K562 (cell line): ENCODE results near the gene ZNF547. TPM values are rescaled to one million over a fixed set of nuclear protein-coding genes. Genes with fewer than 3 reads are reported as not detected.

ENCODE experiments used
- ATAC-seq: fragments of 200-7000 bp; cut with Tn5 transposase; 3 replicates; pipeline ENCODE4 v1.9.1; 2020; ENCODE audit warnings: moderate library complexity
- BruUV-seq: library from RNA; stranded (reverse); fragments of 400-500 nt; replicated peaks from 2 replicates; lab custom pipeline; 2021; lab: Mats Ljungman, UMichigan
- CTCF ChIA-PET: fragments of 300-600 bp; formaldehyde crosslinking; extraction: SDS; loops from one replicate; lab custom pipeline; 2021; ENCODE audit warnings: low intra/inter-chr PET ratio; lab: Yijun Ruan, JAX
- POLR2A ChIA-PET: fragments of 300-600, 350-650 bp; sonication (Branson Sonifier 250); formaldehyde crosslinking; extraction: SDS; loops from one replicate; lab custom pipeline; 2021; ENCODE audit warnings: antibody characterized with exemption, inconsistent platforms; lab: Yijun Ruan, JAX
- DNase-seq, 4 experiments: peaks; one replicate each; pipeline versions ENCODE4 v3.0.0 to v3.0.0-alpha.2; 2011 to 2018; ENCODE audit warnings: low spot score in 3 of 4, mixed read lengths in 3 of 4; ENCODE audit errors: extremely low read depth in 1 of 4
- FAIRE-seq: peaks from 2 replicates; lab custom pipeline; 2011; peaks lifted over from hg19 to GRCh38; lab: Jason Lieb, UNC
- H2AFZ ChIP-seq: 2 replicates; pipeline ENCODE4 v1.6.0; 2011; ENCODE audit warnings: low read depth, low read length, control low read depth, inconsistent platforms
- H3K27ac ChIP-seq: fragments of 200-600 bp; 3 replicates; pipeline ENCODE4 v1.8.0; 2011; ENCODE audit warnings: low read depth, mild to moderate bottlenecking, control low read depth, inconsistent platforms, low read length, moderate library complexity, mixed read lengths; ENCODE audit errors: extremely low read depth
- H3K27me3 ChIP-seq, 2 experiments: fragments of 300-600 bp in 1 of 2; 2 replicates in 1 of 2; 3 replicates in 1 of 2; pipeline versions ENCODE4 v1.6.0 to v1.8.0; 2011; ENCODE audit warnings: inconsistent platforms in 2 of 2, low read length in 2 of 2, mild to moderate bottlenecking in 1 of 2, mixed read lengths in 1 of 2, moderate library complexity in 1 of 2; ENCODE audit not compliant: control insufficient read depth in 2 of 2, insufficient read depth in 2 of 2
- H3K36me3 ChIP-seq: fragments of 300-600 bp; 3 replicates; pipeline ENCODE4 v1.8.0; 2011; ENCODE audit warnings: mild to moderate bottlenecking, low read length, inconsistent platforms; ENCODE audit not compliant: control insufficient read depth, insufficient read depth
- H3K4me1 ChIP-seq, 2 experiments: fragments of 200-600 bp in 1 of 2; replicated peaks in 1 of 2; 2 replicates in 1 of 2; 3 replicates in 1 of 2; pipeline versions ENCODE4 v1.5.1 to v1.8.0; 2011; ENCODE audit warnings: inconsistent platforms in 2 of 2, low read length in 2 of 2, mild to moderate bottlenecking in 1 of 2, mixed read lengths in 1 of 2, moderate library complexity in 1 of 2; ENCODE audit not compliant: control insufficient read depth in 2 of 2, insufficient read depth in 2 of 2
- H3K4me2 ChIP-seq: 2 replicates; pipeline ENCODE4 v1.6.1; 2011; ENCODE audit warnings: low read length, control low read depth, inconsistent platforms, mixed read lengths; ENCODE audit not compliant: insufficient read depth
- H3K4me3 ChIP-seq: fragments of 200-600 bp; sonication (generic), shearing (Covaris generic); 2 replicates; pipeline ENCODE4 v1.5.1; 2016; ENCODE audit warnings: control low read depth, inconsistent platforms
- H3K79me2 ChIP-seq: fragments of 200-600 bp; 3 replicates; pipeline ENCODE4 v1.8.0; 2011; ENCODE audit warnings: low read length, inconsistent platforms; ENCODE audit not compliant: control insufficient read depth, insufficient read depth
- H3K9ac ChIP-seq, 2 experiments: 2 replicates each; pipeline versions ENCODE4 v1.6.0 to v1.6.1; 2011; ENCODE audit warnings: low read depth in 2 of 2, low read length in 2 of 2, control low read depth in 1 of 2, inconsistent platforms in 1 of 2, mild to moderate bottlenecking in 1 of 2, mixed read lengths in 1 of 2; ENCODE audit not compliant: insufficient read depth in 1 of 2
- H3K9me1 ChIP-seq: one replicate; pipeline ENCODE4 v1.6.0; 2011; ENCODE audit warnings: inconsistent platforms, mild to moderate bottlenecking, low read length, moderate library complexity; ENCODE audit not compliant: control insufficient read depth, insufficient read depth
- H3K9me3 ChIP-seq: replicated peaks from 2 replicates; pipeline ENCODE4 v1.5.1; 2011; ENCODE audit warnings: low read depth, low read length, inconsistent platforms; ENCODE audit not compliant: control insufficient read depth, insufficient read depth
- H4K20me1 ChIP-seq: replicated peaks from 2 replicates; pipeline ENCODE4 v1.6.1; 2011; ENCODE audit warnings: low read length, inconsistent platforms, mixed read lengths; ENCODE audit not compliant: control insufficient read depth, insufficient read depth
- HCFC1 ChIP-seq: IDR thresholded peaks from 2 replicates; pipeline ENCODE4 v1.6.1; 2012; ENCODE audit warnings: low read depth, low read length, improper control_type of control experiment
- RNF219 ChIP-seq: fragments of 250-450 bp; sonication (Bioruptor Pico); IDR thresholded peaks from 2 replicates; pipeline ENCODE4 v1.5.0; 2022; ENCODE audit warnings: mild to moderate bottlenecking
- ZNF75A ChIP-seq: fragments of 450-650 bp; formaldehyde crosslinking; IDR thresholded peaks from 2 replicates; pipeline ENCODE4 v1.4.0; 2020; ENCODE audit warnings: mild to moderate bottlenecking
- WGBS: fragments of 100-300 bp; shearing (Covaris generic); methylation state at CpG from one replicate; pipeline ENCODE4 v1.1.6; 2016; ENCODE audit warnings: low coverage, mixed read lengths; ENCODE audit not compliant: insufficient coverage; ENCODE audit errors: missing lambda C conversion rate; 5-methylcytosine and 5-hydroxymethylcytosine counted together
- in situ Hi-C: fragments of 300-500 bp; cut with MboI; formaldehyde crosslinking; loops from 4 replicates; pipeline ENCODE4 v1.15.0; 2018; ENCODE audit warnings: inconsistent platforms, mixed read lengths
- intact Hi-C: fragments of 100-400 bp; cut with micrococcal nuclease; formaldehyde crosslinking; loops from 2 replicates; pipeline ENCODE4 v1.14.2; 2022
- polyA plus RNA-seq, 8 experiments: library from polyadenylated mRNA; depleted of rRNA in 4 of 8; stranded (reverse) in 5 of 8; unstranded in 3 of 8; fragments of >200 nt; fragmentation: Nextera tagmentation in 2 of 8; fragmentation: Illumina TruSeq in 1 of 8; extraction: Ambion mirVana in 2 of 8; extraction: Trizol in 1 of 8; gene quantifications; 2 replicates each; pipeline versions ENCODE4 v1.2.1 to v1.2.3, GENCODE V29; 2011 to 2014; ENCODE audit warnings: inconsistent platforms in 1 of 8, missing spikeins in 1 of 8
- total RNA-seq, 7 experiments: library from RNA; depleted of rRNA in 6 of 7; stranded (reverse); fragments of >200 nt in 6 of 7; fragmentation: Illumina TruSeq in 2 of 7; extraction: Trizol in 2 of 7; gene quantifications; 2 replicates each; pipeline versions ENCODE4 v1.2.1 to v1.2.3, GENCODE V29; 2011 to 2021; ENCODE audit warnings: low replicate concordance in 1 of 7
- TF ChIP-seq, protein P1 (sequence below): fragments of 250-450 bp; sonication (Bioruptor Pico); IDR thresholded peaks from 2 replicates; pipeline ENCODE4 v1.8.0; 2021; ENCODE audit warnings: mild to moderate bottlenecking, moderate library complexity

Gene ZNF547
- total and polyA plus RNA-seq, 9 of the 15 experiments (the other 6 are each of a cell fraction or from before 2014, with no cell fraction given), result 0.03 to 0.96 (median 0.30) TPM

GRCh38 chr19:57395710-57396109 lies 32.4 kb downstream of the ZNF547 start (continued):
- TF ChIP-seq, protein P1, sequence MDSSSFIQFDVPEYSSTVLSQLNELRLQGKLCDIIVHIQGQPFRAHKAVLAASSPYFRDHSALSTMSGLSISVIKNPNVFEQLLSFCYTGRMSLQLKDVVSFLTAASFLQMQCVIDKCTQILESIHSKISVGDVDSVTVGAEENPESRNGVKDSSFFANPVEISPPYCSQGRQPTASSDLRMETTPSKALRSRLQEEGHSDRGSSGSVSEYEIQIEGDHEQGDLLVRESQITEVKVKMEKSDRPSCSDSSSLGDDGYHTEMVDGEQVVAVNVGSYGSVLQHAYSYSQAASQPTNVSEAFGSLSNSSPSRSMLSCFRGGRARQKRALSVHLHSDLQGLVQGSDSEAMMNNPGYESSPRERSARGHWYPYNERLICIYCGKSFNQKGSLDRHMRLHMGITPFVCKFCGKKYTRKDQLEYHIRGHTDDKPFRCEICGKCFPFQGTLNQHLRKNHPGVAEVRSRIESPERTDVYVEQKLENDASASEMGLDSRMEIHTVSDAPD (CRISPR knock-in tag), result no peak
- no peak for TF ChIP-seq HCFC1

GRCh38 chr19:57398868-57399267 lies 35.5 kb downstream of the ZNF547 start:
- WGBS, result 64% methylated on average over 5 of the region's 5 CpGs
- no TSS peak for BruUV-seq
- POLR2A ChIA-PET, result no interaction called here

More at GRCh38 chr19:57398868-57399267, 35.5 kb downstream of the ZNF547 start:
- CTCF ChIA-PET, result no interaction called here
- in situ Hi-C loops (no loop called here), intact Hi-C loops (no loop called here)
- Histone ChIP-seq H3K4me3 (no peak overlapping the region), H4K20me1 (no peaks in the 10 kb centered on the region), H3K4me1 (no peaks in the 10 kb centered on the region), H3K9ac (no peak overlapping the region), H2AFZ (no peak overlapping the region), H3K9me3 (peaks cover 6% of the 10 kb centered on the region; the same call in 1 of the 2 replicates), H3K36me3 (peaks cover 15% of the 10 kb centered on the region; the same call in 1 of the 3 replicates), H3K27ac (no peak overlapping the region), H3K4me2 (no peak overlapping the region), H3K9me1 (no peaks in the 10 kb centered on the region), H3K27me3 (no peaks in the 10 kb centered on the region), H3K79me2 (no peaks in the 10 kb centered on the region)
- DNase-seq (no peak), ATAC-seq (no peak), FAIRE-seq (no peak)
- TF ChIP-seq ZNF75A (CRISPR knock-in tag) (peak; percentile 93), RNF219 (CRISPR knock-in tag) (no peak)
